ENCODE measurements around the gene PTGFRN.

The PTGFRN gene

GRCh38 chr1:116944613-116945012, 34.9 kb downstream of the PTGFRN start:
- no peak for DNase-seq (ENCODE audit: low spot score)

GRCh38 chr1:116945421-116945820, 35.7 kb downstream of the PTGFRN start:
- no peak for DNase-seq (ENCODE audit: low spot score)

- DNase-seq (ENCODE audit: low spot score) = no peak
These were observed 36.3 kb downstream of the PTGFRN start for GRCh38 chr1:116945996-116946395.

GRCh38 chr1:116947092-116947860, 37.6 kb downstream of the PTGFRN start:
- no peak for DNase-seq (ENCODE audit: low spot score)

- no peak for DNase-seq (ENCODE audit: low spot score)
These were observed 38.3 kb downstream of the PTGFRN start for GRCh38 chr1:116948046-116948445.

GRCh38 chr1:116948642-116949041, 38.9 kb downstream of the PTGFRN start:
- no peak for DNase-seq (ENCODE audit: low spot score)

GRCh38 chr1:116949213-116949985, 39.7 kb downstream of the PTGFRN start:
- no peak for DNase-seq (ENCODE audit: low spot score)

GRCh38 chr1:116950517-116951199, 40.9 kb downstream of the PTGFRN start:
- DNase-seq (ENCODE audit: low spot score) = no peak

- no peak for DNase-seq (ENCODE audit: low spot score)
These were observed 41.7 kb downstream of the PTGFRN start for GRCh38 chr1:116951200-116951935.

GRCh38 chr1:116952738-116953275, 43.1 kb downstream of the PTGFRN start:
- DNase-seq (ENCODE audit: low spot score) = no peak

- no peak for DNase-seq (ENCODE audit: low spot score)
These were observed 44.7 kb downstream of the PTGFRN start for GRCh38 chr1:116954440-116954839.

- DNase-seq (ENCODE audit: low spot score) = no peak
These were observed 46.7 kb downstream of the PTGFRN start for GRCh38 chr1:116956378-116956777.

GRCh38 chr1:116957646-116958045, 47.9 kb downstream of the PTGFRN start:
- no peak for DNase-seq (ENCODE audit: low spot score)

GRCh38 chr1:116958110-116958509, 48.4 kb downstream of the PTGFRN start:
- DNase-seq (ENCODE audit: low spot score) = no peak

GRCh38 chr1:116958977-116959376, 49.3 kb downstream of the PTGFRN start:
- no peak for DNase-seq (ENCODE audit: low spot score)

- DNase-seq (ENCODE audit: low spot score) = no peak
These were observed 51.9 kb downstream of the PTGFRN start for GRCh38 chr1:116961606-116962005.

- no peak for DNase-seq (ENCODE audit: low spot score)
These were observed 53.4 kb downstream of the PTGFRN start for GRCh38 chr1:116962987-116963639.

- DNase-seq (ENCODE audit: low spot score) = no peak
These were observed 57.1 kb downstream of the PTGFRN start for GRCh38 chr1:116966791-116967190.

- no peak for DNase-seq (ENCODE audit: low spot score)
These were observed 59.0 kb downstream of the PTGFRN start for GRCh38 chr1:116968724-116969123.

GRCh38 chr1:116971258-116971860, 61.6 kb downstream of the PTGFRN start:
- no peak for DNase-seq (ENCODE audit: low spot score)

Data from AG08396 (cell line).